Astrocyte (in vitro differentiated cells and primary cell): ENCODE measurements around the gene GYG1. TPM values are rescaled to one million over a fixed set of nuclear protein-coding genes. Genes with fewer than 3 reads are reported as not detected.

Source experiments
- DNase-seq: peaks from one replicate; pipeline ENCODE4 v3.0.0-alpha.2; 2010; ENCODE audit warnings: low read depth
- FAIRE-seq: peaks from 2 replicates; lab custom pipeline; 2011; peaks lifted over from hg19 to GRCh38; lab: Jason Lieb, UNC
- H2AFZ ChIP-seq: 2 replicates; pipeline ENCODE4 v1.6.0; 2012; ENCODE audit warnings: low read depth, low read length, inconsistent platforms
- H3K27ac ChIP-seq: 2 replicates; pipeline ENCODE4 v1.5.1; 2011; ENCODE audit warnings: low read depth, low read length, inconsistent platforms
- H3K27me3 ChIP-seq: 2 replicates; pipeline ENCODE4 v1.6.0; 2011; ENCODE audit warnings: low read length, inconsistent platforms; ENCODE audit not compliant: insufficient read depth
- H3K36me3 ChIP-seq: 2 replicates; pipeline ENCODE4 v1.5.1; 2011; ENCODE audit warnings: low read length, inconsistent platforms; ENCODE audit not compliant: insufficient read depth
- H3K4me1 ChIP-seq: 2 replicates; pipeline ENCODE4 v1.5.1; 2011; ENCODE audit warnings: low read length, inconsistent platforms; ENCODE audit not compliant: insufficient read depth
- H3K4me2 ChIP-seq: 2 replicates; pipeline ENCODE4 v1.6.0; 2012; ENCODE audit warnings: low read length, inconsistent platforms
- H3K4me3 ChIP-seq: 2 replicates; pipeline ENCODE4 v1.5.1; 2011; ENCODE audit warnings: low read depth, mild to moderate bottlenecking, low read length, inconsistent platforms; ENCODE audit not compliant: insufficient read depth
- H3K79me2 ChIP-seq: 2 replicates; pipeline ENCODE4 v1.6.0; 2012; ENCODE audit warnings: mild to moderate bottlenecking, low read length, inconsistent platforms; ENCODE audit not compliant: insufficient read depth
- H3K9ac ChIP-seq: 2 replicates; pipeline ENCODE4 v1.6.0; 2012; ENCODE audit warnings: mild to moderate bottlenecking, low read length, inconsistent platforms
- H3K9me3 ChIP-seq: 2 replicates; pipeline ENCODE4 v1.5.1; 2012; ENCODE audit warnings: low read depth, mild to moderate bottlenecking, low read length, inconsistent platforms; ENCODE audit not compliant: insufficient read depth
- H4K20me1 ChIP-seq: 2 replicates; pipeline ENCODE4 v1.6.0; 2012; ENCODE audit warnings: low read length, inconsistent platforms; ENCODE audit not compliant: insufficient read depth
- H3K27ac Mint-ChIP-seq: one replicate; pipeline ENCODE4 v1.8.0; 2021; ENCODE audit warnings: mild to moderate bottlenecking, mixed read lengths; ENCODE audit not compliant: unreplicated experiment
- H3K27me3 Mint-ChIP-seq: one replicate; pipeline ENCODE4 v1.8.0; 2021; ENCODE audit warnings: low read depth, mixed read lengths; ENCODE audit not compliant: unreplicated experiment
- H3K36me3 Mint-ChIP-seq: one replicate; pipeline ENCODE4 v1.8.0; 2021; ENCODE audit warnings: low read depth, mixed read lengths; ENCODE audit not compliant: unreplicated experiment
- H3K4me1 Mint-ChIP-seq: one replicate; pipeline ENCODE4 v1.8.0; 2021; ENCODE audit warnings: low read depth, mixed read lengths; ENCODE audit not compliant: unreplicated experiment
- H3K4me3 Mint-ChIP-seq: one replicate; pipeline ENCODE4 v1.8.0; 2021; ENCODE audit warnings: mild to moderate bottlenecking, moderate library complexity, mixed read lengths; ENCODE audit not compliant: unreplicated experiment
- H3K9me3 Mint-ChIP-seq: one replicate; pipeline ENCODE4 v1.8.0; 2021; ENCODE audit warnings: mild to moderate bottlenecking, mixed read lengths; ENCODE audit not compliant: unreplicated experiment
- CTCF ChIP-seq: IDR thresholded peaks from 2 replicates; pipeline ENCODE4 v1.5.1; 2011; ENCODE audit warnings: low read depth, mild to moderate bottlenecking, inconsistent platforms, low read length, moderate library complexity; ENCODE audit not compliant: insufficient read depth
- EZH2 ChIP-seq: IDR thresholded peaks from 2 replicates; pipeline ENCODE4 v1.6.1; 2012; ENCODE audit warnings: mild to moderate bottlenecking, low read length, inconsistent platforms; ENCODE audit not compliant: insufficient read depth
- total RNA-seq: library from RNA; stranded (reverse); gene quantifications from 2 replicates; pipeline ENCODE4 v1.2.1, GENCODE V29; 2021

Gene GYG1
- total RNA-seq, 1 donor from 2014 or later, result 41.9 TPM

GRCh38 chr3:148974726-148975125, 16.6 kb upstream of the GYG1 start:
- H3K9me3 Mint-ChIP-seq, result no peaks in the 10 kb centered on the region
- no peaks in the 10 kb centered on the region for H3K27me3 Mint-ChIP-seq
- H3K36me3 Mint-ChIP-seq, result no peaks in the 10 kb centered on the region
- Histone ChIP-seq H3K9ac (no peak overlapping the region), H2AFZ (no peak overlapping the region), H3K4me3 (no peak overlapping the region), H3K9me3 (no peaks in the 10 kb centered on the region), H3K27ac (no peak overlapping the region), H3K79me2 (no peaks in the 10 kb centered on the region), H3K27me3 (no peaks in the 10 kb centered on the region), H3K4me1 (no peaks in the 10 kb centered on the region), H3K36me3 (no peaks in the 10 kb centered on the region), H4K20me1 (no peaks in the 10 kb centered on the region), H3K4me2 (no peak overlapping the region)
- H3K27ac Mint-ChIP-seq, result no peak overlapping the region
- TF ChIP-seq EZH2 (no peak), CTCF (no peak)
- DNase-seq (no peak), FAIRE-seq (no peak)
- no peak overlapping the region for H3K4me3 Mint-ChIP-seq
- no peaks in the 10 kb centered on the region for H3K4me1 Mint-ChIP-seq

GRCh38 chr3:148975248-148975647, 16.1 kb upstream of the GYG1 start:
- no peak overlapping the region for H3K4me3 ChIP-seq
- no peak for FAIRE-seq

More at GRCh38 chr3:148975248-148975647, 16.1 kb upstream of the GYG1 start:
- Histone ChIP-seq H3K9me3 (no peaks in the 10 kb centered on the region), H3K27me3 (no peaks in the 10 kb centered on the region), H3K4me1 (no peaks in the 10 kb centered on the region), H3K27ac (no peak overlapping the region), H3K9ac (no peak overlapping the region), H3K4me2 (no peak overlapping the region), H2AFZ (no peak overlapping the region), H4K20me1 (no peaks in the 10 kb centered on the region), H3K79me2 (no peaks in the 10 kb centered on the region), H3K36me3 (no peaks in the 10 kb centered on the region)
- no peak overlapping the region for H3K27ac Mint-ChIP-seq
- H3K4me1 Mint-ChIP-seq, result no peaks in the 10 kb centered on the region
- H3K36me3 Mint-ChIP-seq, result no peaks in the 10 kb centered on the region
- TF ChIP-seq CTCF, result no peak
- no peak for TF ChIP-seq EZH2
- DNase-seq, result no peak
- no peaks in the 10 kb centered on the region for H3K9me3 Mint-ChIP-seq
- no peak overlapping the region for H3K4me3 Mint-ChIP-seq
- H3K27me3 Mint-ChIP-seq, result no peaks in the 10 kb centered on the region
